Endodermal cell (in vitro differentiated cells): ENCODE measurements around the gene LOXL4. TPM values are rescaled to one million over a fixed set of nuclear protein-coding genes. Genes with fewer than 3 reads are reported as not detected.

Experiments
- DNase-seq: peaks from one replicate; pipeline ENCODE4 v3.0.0-alpha.2; 2017
- H3K27ac ChIP-seq: 2 replicates; pipeline ENCODE4 v1.5.1; 2013; ENCODE audit warnings: mild to moderate bottlenecking, low read depth, low read length, moderate library complexity
- H3K27me3 ChIP-seq: 2 replicates; pipeline ENCODE4 v1.6.1; 2013; ENCODE audit warnings: mild to moderate bottlenecking, low read length, moderate library complexity; ENCODE audit not compliant: insufficient read depth, control insufficient read depth, poor library complexity, severe bottlenecking
- H3K36me3 ChIP-seq: 2 replicates; pipeline ENCODE4 v1.7.0; 2013; ENCODE audit warnings: mild to moderate bottlenecking, low read length, moderate library complexity; ENCODE audit not compliant: control insufficient read depth, insufficient read depth
- H3K4me1 ChIP-seq: one replicate; pipeline ENCODE4 v1.7.0; 2013; ENCODE audit warnings: low read length; ENCODE audit not compliant: control insufficient read depth, insufficient read depth
- H3K4me3 ChIP-seq: 2 replicates; pipeline ENCODE4 v1.5.1; 2013; ENCODE audit warnings: mild to moderate bottlenecking, low read length, moderate library complexity
- H3K9ac ChIP-seq: 2 replicates; pipeline ENCODE4 v1.6.1; 2013; ENCODE audit warnings: mild to moderate bottlenecking, low read length, moderate library complexity; ENCODE audit not compliant: poor library complexity, severe bottlenecking; ENCODE audit errors: extremely low read depth
- H3K9me3 ChIP-seq: 2 replicates; pipeline ENCODE4 v1.6.1; 2013; ENCODE audit warnings: mild to moderate bottlenecking, low read length, moderate library complexity; ENCODE audit not compliant: control insufficient read depth
- H3K27ac Mint-ChIP-seq: 2 replicates; pipeline ENCODE4 v1.8.0; 2020; ENCODE audit warnings: mixed read lengths
- H3K27me3 Mint-ChIP-seq: 2 replicates; pipeline ENCODE4 v1.8.0; 2021; ENCODE audit warnings: mild to moderate bottlenecking, mixed read lengths; ENCODE audit not compliant: insufficient read depth
- H3K36me3 Mint-ChIP-seq: 2 replicates; pipeline ENCODE4 v1.8.0; 2020; ENCODE audit warnings: low read depth, mixed read lengths
- H3K4me1 Mint-ChIP-seq: 2 replicates; pipeline ENCODE4 v1.8.0; 2020; ENCODE audit warnings: mixed read lengths
- H3K4me3 Mint-ChIP-seq: 2 replicates; pipeline ENCODE4 v1.8.0; 2020; ENCODE audit warnings: mild to moderate bottlenecking, moderate library complexity, mixed read lengths
- H3K9me3 Mint-ChIP-seq: 2 replicates; pipeline ENCODE4 v1.8.0; 2020; ENCODE audit warnings: mild to moderate bottlenecking, mixed read lengths
- WGBS, 2 experiments: methylation state at CpG; one replicate each; pipeline versions ENCODE4 v1.1.5 to v1.1.7; 2013; ENCODE audit warnings: missing lambda C conversion rate in 2 of 2, mixed read lengths in 1 of 2; ENCODE audit not compliant: insufficient coverage in 1 of 2, insufficient read length in 1 of 2; 5-methylcytosine and 5-hydroxymethylcytosine counted together
- total RNA-seq, 2 donors: library from RNA; stranded (reverse); fragmentation: NEBNext Ultra II Directional in 1 of 2; extraction: Animal tissue kit (Norgen Biotek cat#: 25700) in 1 of 2; gene quantifications; 2 replicates in 1 of 2; 3 replicates in 1 of 2; pipeline ENCODE4 v1.2.1, GENCODE V29; 2021
- TF ChIP-seq, protein P1 (sequence below): fragments of 200-600 bp; sonication (generic); conservative IDR thresholded peaks from 2 replicates; pipeline ENCODE4 v1.5.0; 2021; ENCODE audit warnings: antibody characterized with exemption, mild to moderate bottlenecking

The LOXL4 gene
- total RNA-seq, 2 donors from 2014 or later, result 0.57 to 0.77 TPM

DNA sequence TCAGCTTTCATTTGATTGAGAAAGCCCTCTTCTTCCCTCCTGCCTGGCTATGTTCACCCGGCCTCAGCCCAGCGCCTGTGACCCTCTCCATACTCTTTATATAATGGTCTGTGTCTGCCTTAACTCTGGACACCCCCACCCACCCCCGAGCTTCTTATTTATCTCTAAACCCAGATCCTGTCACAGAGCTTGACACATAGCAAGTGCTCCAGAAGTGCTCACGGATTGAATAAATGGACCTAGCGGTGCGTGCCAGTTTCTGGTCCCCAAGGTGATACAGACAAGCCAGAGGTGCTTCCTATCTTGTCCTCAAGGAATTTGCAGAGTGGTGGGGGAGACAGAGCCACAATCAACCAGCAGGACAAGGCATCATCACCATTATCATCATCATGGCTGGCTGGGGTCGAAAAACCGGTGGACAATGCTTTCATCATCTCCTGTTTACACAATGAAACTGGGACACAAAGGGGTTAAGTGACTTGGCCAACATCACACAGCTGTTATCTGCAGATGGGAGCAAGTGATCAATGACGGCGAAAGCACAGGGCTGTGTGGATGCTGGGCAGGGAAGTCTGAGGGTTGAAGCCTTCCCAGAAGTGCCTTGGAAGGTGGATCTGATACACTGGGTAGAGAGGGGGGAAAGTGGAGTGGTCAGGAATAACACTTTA lies 2.2 kb upstream of the LOXL4 start:
- peaks cover 29% of the 10 kb centered on the region for H3K27me3 Mint-ChIP-seq
- H3K27ac ChIP-seq, result peak overlapping the region; percentile 29
- H3K9ac ChIP-seq, result no peak overlapping the region
- TF ChIP-seq, protein P1, sequence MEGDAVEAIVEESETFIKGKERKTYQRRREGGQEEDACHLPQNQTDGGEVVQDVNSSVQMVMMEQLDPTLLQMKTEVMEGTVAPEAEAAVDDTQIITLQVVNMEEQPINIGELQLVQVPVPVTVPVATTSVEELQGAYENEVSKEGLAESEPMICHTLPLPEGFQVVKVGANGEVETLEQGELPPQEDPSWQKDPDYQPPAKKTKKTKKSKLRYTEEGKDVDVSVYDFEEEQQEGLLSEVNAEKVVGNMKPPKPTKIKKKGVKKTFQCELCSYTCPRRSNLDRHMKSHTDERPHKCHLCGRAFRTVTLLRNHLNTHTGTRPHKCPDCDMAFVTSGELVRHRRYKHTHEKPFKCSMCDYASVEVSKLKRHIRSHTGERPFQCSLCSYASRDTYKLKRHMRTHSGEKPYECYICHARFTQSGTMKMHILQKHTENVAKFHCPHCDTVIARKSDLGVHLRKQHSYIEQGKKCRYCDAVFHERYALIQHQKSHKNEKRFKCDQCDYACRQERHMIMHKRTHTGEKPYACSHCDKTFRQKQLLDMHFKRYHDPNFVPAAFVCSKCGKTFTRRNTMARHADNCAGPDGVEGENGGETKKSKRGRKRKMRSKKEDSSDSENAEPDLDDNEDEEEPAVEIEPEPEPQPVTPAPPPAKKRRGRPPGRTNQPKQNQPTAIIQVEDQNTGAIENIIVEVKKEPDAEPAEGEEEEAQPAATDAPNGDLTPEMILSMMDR, result no peak
- H3K4me3 Mint-ChIP-seq, result no peak overlapping the region
- H3K9me3 ChIP-seq, result no peaks in the 10 kb centered on the region
- H3K27me3 ChIP-seq, result no peaks in the 10 kb centered on the region
- peaks cover 5% of the 10 kb centered on the region for H3K4me1 ChIP-seq
- DNase-seq, result peak; percentile 53
- no peaks in the 10 kb centered on the region for H3K9me3 Mint-ChIP-seq
- no peaks in the 10 kb centered on the region for H3K36me3 Mint-ChIP-seq
- peaks cover 27% of the 10 kb centered on the region for H3K4me1 Mint-ChIP-seq
- no peaks in the 10 kb centered on the region for H3K36me3 ChIP-seq
- H3K4me3 ChIP-seq, result no peak overlapping the region
- 72 to 83% methylated on average over 8 to 10 of the region's 10 CpGs for WGBS, 2 experiments
- no peak overlapping the region for H3K27ac Mint-ChIP-seq

DNA sequence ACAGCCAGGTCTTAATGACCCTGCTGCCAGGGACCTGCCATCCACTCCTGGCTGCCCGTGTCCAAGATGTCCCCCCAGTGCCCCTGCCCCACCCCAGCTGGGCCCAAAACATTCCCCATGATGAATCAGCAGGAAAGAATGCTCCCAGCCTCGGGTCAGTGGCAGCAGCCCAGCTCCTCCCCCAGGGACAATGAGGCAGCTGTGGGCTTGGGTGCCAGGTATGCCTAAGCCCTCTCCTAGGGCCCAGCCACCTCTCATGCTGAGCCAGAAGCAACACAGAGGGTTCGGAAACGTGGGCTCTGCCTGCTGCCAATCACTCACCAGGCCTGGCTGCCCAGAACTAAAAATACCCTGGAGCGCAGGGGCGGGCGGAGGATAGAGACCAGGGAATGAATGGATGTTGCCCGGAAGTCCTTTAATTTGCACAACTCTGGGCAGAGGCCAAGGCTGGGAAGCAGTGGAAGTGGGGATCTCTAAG lies 1.5 kb upstream of the LOXL4 start:
- Mint-ChIP-seq H3K4me3 (peak overlapping the region; percentile 63), H3K27ac (no peak overlapping the region), H3K4me1 (peaks cover 27% of the 10 kb centered on the region), H3K9me3 (no peaks in the 10 kb centered on the region), H3K36me3 (no peaks in the 10 kb centered on the region), H3K27me3 (peaks cover 27% of the 10 kb centered on the region)
- H3K4me3 ChIP-seq, result no peak overlapping the region
- WGBS, 2 experiments, result 54 to 65% methylated on average over 2 to 8 of the region's 8 CpGs
- peak; percentile 84 for DNase-seq
- TF ChIP-seq, protein P1, result no peak
- H3K27ac ChIP-seq, result no peak overlapping the region
- peak overlapping the region; percentile 15 for H3K9ac ChIP-seq
- H3K27me3 ChIP-seq, result no peaks in the 10 kb centered on the region
- no peaks in the 10 kb centered on the region for H3K9me3 ChIP-seq
- peaks cover 5% of the 10 kb centered on the region for H3K4me1 ChIP-seq
- no peaks in the 10 kb centered on the region for H3K36me3 ChIP-seq

DNA sequence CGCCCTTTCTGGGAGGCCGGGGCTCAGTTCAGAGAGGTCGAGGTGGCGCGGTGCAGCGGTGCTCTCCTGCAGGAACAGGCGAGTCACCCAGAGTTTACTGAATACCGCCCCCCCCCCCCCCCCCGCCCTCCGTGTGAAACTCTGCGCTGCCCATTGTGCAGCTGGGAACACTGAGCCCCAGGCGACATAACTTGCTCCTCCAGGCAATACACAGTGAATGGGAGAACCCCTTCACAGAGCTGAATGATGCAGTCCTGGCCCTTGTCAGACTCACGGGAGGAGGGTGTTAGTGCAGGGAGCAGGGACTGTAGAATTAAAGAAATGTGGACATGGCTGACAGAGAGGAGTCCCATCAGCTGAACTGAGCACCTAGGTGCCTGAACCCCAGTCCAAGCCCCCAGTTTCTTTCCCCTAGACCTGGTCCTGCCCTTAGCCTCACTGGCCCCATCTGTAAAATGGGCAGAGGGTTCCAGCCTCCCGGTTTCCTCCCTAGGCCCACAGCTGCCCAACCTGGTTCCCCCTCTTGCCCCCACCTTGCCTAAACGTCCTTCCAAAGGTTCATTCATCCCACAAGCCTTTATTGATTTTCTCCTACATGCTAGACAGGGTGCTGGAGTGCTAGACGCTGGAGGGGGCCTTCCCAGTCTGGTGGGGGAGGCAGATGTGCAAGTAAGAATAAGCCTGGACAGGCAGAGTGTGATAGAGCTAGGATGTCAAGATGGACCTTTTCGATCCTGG lies 869 bp upstream of the LOXL4 start:
- Histone ChIP-seq H3K4me1 (peaks cover 5% of the 10 kb centered on the region), H3K27ac (no peak overlapping the region), H3K27me3 (no peaks in the 10 kb centered on the region), H3K36me3 (no peaks in the 10 kb centered on the region), H3K9ac (peak overlapping the region; percentile 15), H3K4me3 (no peak overlapping the region), H3K9me3 (no peaks in the 10 kb centered on the region)
- no peak for DNase-seq
- Mint-ChIP-seq H3K27ac (no peak overlapping the region), H3K27me3 (peaks cover 26% of the 10 kb centered on the region), H3K4me1 (peaks cover 27% of the 10 kb centered on the region), H3K36me3 (no peaks in the 10 kb centered on the region), H3K9me3 (no peaks in the 10 kb centered on the region), H3K4me3 (peak overlapping the region; percentile 63)
- WGBS, 2 experiments, result 30 to 46% methylated on average over 6 to 17 of the region's 17 CpGs
- TF ChIP-seq, protein P1, result no peak
